Measurements from ENCODE around the gene RAPGEF5. TPM values are rescaled to one million over a fixed set of nuclear protein-coding genes. Genes with fewer than 3 reads are reported as not detected.

RAPGEF5 gene
- total RNA-seq, 4 donors from 2014 or later = 26.5 to 76.6 (median 39.3) TPM

DNA sequence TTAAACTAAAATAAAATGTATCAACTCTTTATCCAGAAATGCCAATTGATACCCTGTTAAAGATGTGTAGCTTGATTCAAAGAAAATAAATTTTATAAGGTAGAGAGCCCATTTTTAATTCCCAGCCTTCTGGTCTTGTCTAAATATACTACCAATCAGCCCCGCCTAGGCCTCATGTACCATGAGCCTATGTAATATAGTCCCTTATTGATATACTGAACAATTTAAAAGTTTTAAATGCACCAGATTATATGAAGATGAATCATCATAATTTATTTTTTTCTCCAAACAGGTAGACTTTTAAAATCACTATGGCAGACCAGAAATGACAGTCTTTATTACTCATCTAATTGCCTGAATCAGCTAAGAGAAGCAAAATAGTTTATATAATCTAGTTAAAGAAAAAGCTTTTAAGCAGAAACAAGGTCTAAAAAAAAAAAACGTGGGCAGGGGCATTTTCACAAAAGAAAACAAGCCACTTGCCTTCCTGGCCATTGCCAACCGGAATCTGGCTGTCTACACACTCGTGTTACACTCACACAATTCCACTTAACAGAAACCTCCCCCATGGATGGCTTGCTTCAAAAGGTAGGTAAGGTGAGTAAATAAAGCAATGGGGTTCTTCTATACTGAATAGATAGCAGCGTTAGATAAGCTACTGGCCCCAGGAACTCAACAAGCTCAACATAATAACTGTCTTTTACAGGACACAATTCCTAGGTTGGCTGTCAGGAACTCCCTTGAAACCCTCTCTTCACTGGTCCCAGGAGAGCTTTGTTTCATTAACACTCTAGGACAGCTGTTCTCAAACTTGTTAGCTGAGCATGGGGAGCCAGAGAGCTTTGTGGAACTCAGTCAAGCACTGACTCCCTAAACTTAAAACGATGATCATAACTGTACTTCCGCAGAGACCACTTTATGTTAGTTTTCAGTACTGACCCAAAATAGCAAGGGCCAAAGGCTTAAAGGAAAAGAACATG lies 37.2 kb downstream of the RAPGEF5 start:
- Histone ChIP-seq H3K4me3 (replicated peaks in 1 of 3) (no peak overlapping the region), H3K4me1 (peaks cover 0 to 4% of the 10 kb centered on the region in 2 donors), H3K27me3 (no peaks in the 10 kb centered on the region), H3K9me3 (no peaks in the 10 kb centered on the region), H3K36me3 (no peaks in the 10 kb centered on the region), H3K27ac (no peak overlapping the region)
- WGBS, 2 donors = 28 to 43% methylated on average over 7 of the region's 7 CpGs
- intact Hi-C loops (cut with DNase I) = no loop called here
- peak in 1 of 2 donors; percentile 10 for DNase-seq
- no peak for TF ChIP-seq POLR2A (IDR thresholded peaks at IDR 0.05)
- TF ChIP-seq, protein P1, sequence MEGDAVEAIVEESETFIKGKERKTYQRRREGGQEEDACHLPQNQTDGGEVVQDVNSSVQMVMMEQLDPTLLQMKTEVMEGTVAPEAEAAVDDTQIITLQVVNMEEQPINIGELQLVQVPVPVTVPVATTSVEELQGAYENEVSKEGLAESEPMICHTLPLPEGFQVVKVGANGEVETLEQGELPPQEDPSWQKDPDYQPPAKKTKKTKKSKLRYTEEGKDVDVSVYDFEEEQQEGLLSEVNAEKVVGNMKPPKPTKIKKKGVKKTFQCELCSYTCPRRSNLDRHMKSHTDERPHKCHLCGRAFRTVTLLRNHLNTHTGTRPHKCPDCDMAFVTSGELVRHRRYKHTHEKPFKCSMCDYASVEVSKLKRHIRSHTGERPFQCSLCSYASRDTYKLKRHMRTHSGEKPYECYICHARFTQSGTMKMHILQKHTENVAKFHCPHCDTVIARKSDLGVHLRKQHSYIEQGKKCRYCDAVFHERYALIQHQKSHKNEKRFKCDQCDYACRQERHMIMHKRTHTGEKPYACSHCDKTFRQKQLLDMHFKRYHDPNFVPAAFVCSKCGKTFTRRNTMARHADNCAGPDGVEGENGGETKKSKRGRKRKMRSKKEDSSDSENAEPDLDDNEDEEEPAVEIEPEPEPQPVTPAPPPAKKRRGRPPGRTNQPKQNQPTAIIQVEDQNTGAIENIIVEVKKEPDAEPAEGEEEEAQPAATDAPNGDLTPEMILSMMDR (IDR thresholded peaks at IDR 0.05) = no peak

DNA sequence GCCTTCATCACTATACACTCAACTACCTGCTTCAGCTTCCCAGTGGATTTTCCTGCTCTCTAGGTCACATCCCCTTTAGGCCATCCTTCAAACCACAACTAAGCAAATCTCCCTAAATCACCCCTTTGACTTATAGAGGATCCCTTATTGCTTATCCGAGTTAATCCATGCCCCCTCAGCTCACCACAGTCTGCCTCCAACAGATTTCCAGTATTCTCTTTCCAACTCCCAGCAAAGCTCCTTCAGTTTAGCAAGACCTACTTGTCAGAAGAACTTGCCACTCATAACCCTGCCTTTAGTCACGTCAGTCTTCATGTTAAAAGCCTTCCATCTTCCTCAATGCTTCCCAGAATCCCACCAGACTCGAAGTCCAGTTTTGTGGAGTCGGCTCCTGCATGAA lies 38.6 kb downstream of the RAPGEF5 start:
- peaks cover 0 to 4% of the 10 kb centered on the region in 2 donors for H3K4me1 ChIP-seq
- H3K27me3 ChIP-seq = no peaks in the 10 kb centered on the region
- no peaks in the 10 kb centered on the region for H3K9me3 ChIP-seq
- no peak overlapping the region for H3K27ac ChIP-seq
- H3K4me3 ChIP-seq (replicated peaks in 1 of 3) = no peak overlapping the region
- intact Hi-C loops (cut with DNase I) = no loop called here
- DNase-seq = no peak
- 86% methylated on average over 4 of the region's 4 CpGs for WGBS, 2 donors
- TF ChIP-seq, protein P1 (IDR thresholded peaks at IDR 0.05) = no peak
- no peak for TF ChIP-seq POLR2A (IDR thresholded peaks at IDR 0.05)
- H3K36me3 ChIP-seq = no peaks in the 10 kb centered on the region

DNA sequence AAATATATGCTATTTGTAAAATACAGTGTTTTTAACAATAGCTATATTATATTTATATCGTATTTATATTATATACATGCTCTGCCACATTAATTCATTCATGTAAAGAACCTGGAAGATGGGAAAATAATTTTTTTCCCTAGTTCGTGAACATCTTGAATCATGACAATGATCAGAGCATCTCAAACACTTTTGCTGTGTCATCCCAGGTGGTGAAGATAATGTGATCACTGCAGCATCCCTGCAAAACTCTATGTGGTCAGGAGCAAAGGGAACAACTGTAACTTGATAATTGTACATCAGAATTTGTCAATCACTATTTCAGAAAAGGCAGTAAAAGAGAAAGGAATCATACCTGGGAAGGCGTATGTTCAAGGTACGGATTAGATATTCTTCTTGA lies 39.3 kb downstream of the RAPGEF5 start:
- DNase-seq = no peak
- H3K9me3 ChIP-seq = no peaks in the 10 kb centered on the region
- no peak overlapping the region for H3K4me3 ChIP-seq (replicated peaks in 1 of 3)
- H3K36me3 ChIP-seq = no peaks in the 10 kb centered on the region
- intact Hi-C loops (cut with DNase I) = no loop called here
- H3K27me3 ChIP-seq = no peaks in the 10 kb centered on the region
- H3K4me1 ChIP-seq = peaks cover 0 to 4% of the 10 kb centered on the region in 2 donors
- no peak overlapping the region for H3K27ac ChIP-seq
- no peak for TF ChIP-seq POLR2A (IDR thresholded peaks at IDR 0.05)
- 94 to 98% methylated on average over 4 of the region's 4 CpGs for WGBS, 2 donors

DNA sequence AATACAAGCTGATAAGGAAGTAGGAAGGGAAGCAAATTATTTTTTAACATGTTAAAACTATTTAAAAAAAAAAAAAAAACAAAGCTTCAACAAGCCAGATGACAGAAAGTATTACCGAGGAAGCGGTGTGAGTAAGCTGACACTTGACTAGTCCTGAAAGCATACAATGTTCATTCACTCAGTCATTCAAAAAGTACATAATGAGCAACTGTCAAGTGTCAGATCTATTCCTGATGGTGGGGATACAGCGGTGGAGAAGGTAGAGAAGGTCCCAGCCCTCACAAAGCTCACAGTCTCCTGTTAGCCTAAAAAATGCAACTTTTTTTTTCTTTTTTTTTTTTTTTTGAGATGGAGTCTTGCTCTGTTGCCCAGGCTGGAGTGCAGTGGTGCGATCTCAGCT lies 40.0 kb downstream of the RAPGEF5 start:
- Histone ChIP-seq H3K27me3 (no peaks in the 10 kb centered on the region), H3K36me3 (no peaks in the 10 kb centered on the region), H3K4me3 (replicated peaks in 1 of 3) (no peak overlapping the region), H3K9me3 (no peaks in the 10 kb centered on the region), H3K4me1 (peaks cover 0 to 4% of the 10 kb centered on the region in 2 donors), H3K27ac (no peak overlapping the region)
- no peak for DNase-seq
- intact Hi-C loops (cut with DNase I) = no loop called here
- TF ChIP-seq POLR2A (IDR thresholded peaks at IDR 0.05) = no peak
- TF ChIP-seq, protein P1 (IDR thresholded peaks at IDR 0.05) = no peak
- 91 to 93% methylated on average over 4 of the region's 4 CpGs for WGBS, 2 donors

DNA sequence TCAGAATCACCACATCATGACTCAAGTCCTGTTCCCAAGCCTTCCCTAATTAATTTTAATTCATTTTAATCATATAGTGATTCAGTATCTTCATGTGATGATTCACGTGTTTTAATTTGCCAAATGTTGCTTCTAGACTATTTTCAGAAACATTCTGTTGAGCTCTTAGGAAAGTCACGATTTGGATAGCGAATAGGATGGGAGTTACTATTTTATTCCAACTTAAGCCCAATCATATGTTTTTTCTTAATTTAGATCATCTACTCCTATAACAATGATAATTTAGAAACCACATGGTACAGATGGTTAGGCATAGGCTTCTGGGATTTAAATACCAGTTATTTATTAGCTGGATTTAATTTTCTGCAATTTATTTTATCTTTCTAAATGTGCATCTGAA lies 49.1 kb downstream of the RAPGEF5 start:
- DNase-seq = no peak
- H3K9me3 ChIP-seq = no peaks in the 10 kb centered on the region
- TF ChIP-seq, protein P1 (IDR thresholded peaks at IDR 0.05) = no peak
- TF ChIP-seq POLR2A (IDR thresholded peaks at IDR 0.05) = no peak
- intact Hi-C loops (cut with DNase I) = no loop called here
- no peaks in the 10 kb centered on the region for H3K4me1 ChIP-seq
- WGBS, 2 donors = 92 to 97% methylated on average over 3 of the region's 3 CpGs
- no peak overlapping the region for H3K27ac ChIP-seq
- H3K4me3 ChIP-seq (replicated peaks in 1 of 3) = no peak overlapping the region
- no peaks in the 10 kb centered on the region for H3K36me3 ChIP-seq
- H3K27me3 ChIP-seq = no peaks in the 10 kb centered on the region

All from thyroid gland (tissue), 4 donors.